ENCODE data around the gene SNX33. TPM values are rescaled to one million over a fixed set of nuclear protein-coding genes. Genes with fewer than 3 reads are reported as not detected.

The SNX33 gene
- total and polyA plus RNA-seq, 2 of the 13 experiments (the other 11 are each of a cell fraction or from before 2014, with no cell fraction given), result 11.0 to 11.6 TPM

GRCh38 chr15:75625542-75626347 is 22.0 kb upstream of the SNX33 start, which contains the start of gene SNUPN (continued):
- TF ChIP-seq GMEB1 (CRISPR knock-in tag; IDR thresholded peaks at IDR 0.05; ENCODE audit: borderline replicate concordance) (peak; percentile 80; the same call in 1 of the 2 replicates), KAT2B (IDR thresholded peaks at IDR 0.05; ENCODE audit: borderline replicate concordance, low read depth, low read length) (no peak), MED1 (CRISPR knock-in tag; IDR thresholded peaks at IDR 0.05) (peak; percentile 73), ZNF564 (CRISPR knock-in tag; IDR thresholded peaks at IDR 0.05) (0 out of 2 replicates have a peak, but pooled peaks have one; percentile 24), ZNF766 (CRISPR knock-in tag; IDR thresholded peaks at IDR 0.05; ENCODE audit: borderline replicate concordance) (peak; percentile 50; the same call in 1 of the 2 replicates), FUBP1 (CRISPR knock-in tag; IDR thresholded peaks at IDR 0.05; ENCODE audit: borderline replicate concordance) (no peak), ARNT2 (CRISPR knock-in tag; IDR thresholded peaks at IDR 0.05; ENCODE audit: low read depth) (0 out of 2 replicates have a peak, but pooled peaks have one; percentile 72), ZNF333 (CRISPR knock-in tag; IDR thresholded peaks at IDR 0.05; ENCODE audit: borderline replicate concordance) (no peak), CBX5 (CRISPR knock-in tag; IDR thresholded peaks at IDR 0.05; ENCODE audit: borderline replicate concordance) (peak; percentile 74; the same call in 1 of the 2 replicates), AHR (CRISPR knock-in tag; IDR thresholded peaks at IDR 0.05) (no peak), KAT8 (CRISPR knock-in tag; IDR thresholded peaks at IDR 0.05) (peak; percentile 89), ZKSCAN1 (IDR thresholded peaks at IDR 0.05; ENCODE audit: low read length) (no peak), MAX (IDR thresholded peaks at IDR 0.05) (0 out of 2 replicates have a peak, but pooled peaks have one; percentile 43), ZFP41 (CRISPR knock-in tag; IDR thresholded peaks at IDR 0.05; ENCODE audit: borderline replicate concordance) (0 out of 2 replicates have a peak, but pooled peaks have one; percentile 5), SRF (IDR thresholded peaks at IDR 0.05; ENCODE audit: low read depth, low read length) (no peak), ZNF672 (CRISPR knock-in tag; IDR thresholded peaks at IDR 0.05) (no peak), ZNF207 (IDR thresholded peaks at IDR 0.05; ENCODE audit: borderline replicate concordance) (no peak), AGO1 (IDR thresholded peaks at IDR 0.05; ENCODE audit: low read depth, low read length, poor library complexity, severe bottlenecking) (no peak), ZNF280D (CRISPR knock-in tag; IDR thresholded peaks at IDR 0.05) (peak; percentile 80), FOXA3 (CRISPR knock-in tag; IDR thresholded peaks at IDR 0.05) (peak; percentile 7; the same call in 1 of the 2 replicates)
